ENCODE data around the gene CABLES1.

Gene CABLES1

GRCh38 chr18:23122334-23123229 lies 12.7 kb upstream of the CABLES1 start:
- TF ChIP-seq ZNF792 (tag by site-specific recombination; IDR thresholded peaks at IDR 0.05) = no peak
- TF ChIP-seq ZIC2 (tag by site-specific recombination; IDR thresholded peaks at IDR 0.05) = peak; percentile 67
- H3K27ac ChIP-seq (ENCODE audit: extremely low read depth, low read depth, low read length) = no peak overlapping the region
- ChIA-PET POLR2A (no interaction called here), CTCF (interaction anchor here (0.7 to 2.3 kb wide), 2 partner anchors 9 to 285 kb away, joined by 4 to 11 read pairs; no protein-coding TSS in a partner anchor)
- H3K4me3 ChIP-seq (ENCODE audit: low read depth, low read length) = no peak overlapping the region
- no peaks in the 10 kb centered on the region for H3K9me3 ChIP-seq (ENCODE audit: control insufficient read depth, insufficient read depth, low read depth, low read length)
- no peaks in the 10 kb centered on the region for H3K4me1 ChIP-seq (ENCODE audit: control insufficient read depth, insufficient read depth, low read length)
- no peaks in the 10 kb centered on the region for H3K36me3 ChIP-seq (ENCODE audit: control insufficient read depth in 2 of 2, insufficient read depth in 1 of 2, low read length in 2 of 2)

GRCh38 chr18:23126376-23127056 lies 8.8 kb upstream of the CABLES1 start:
- Histone ChIP-seq H3K36me3 (ENCODE audit: control insufficient read depth in 2 of 2, insufficient read depth in 1 of 2, low read length in 2 of 2) (no peaks in the 10 kb centered on the region), H3K4me1 (ENCODE audit: control insufficient read depth, insufficient read depth, low read length) (no peaks in the 10 kb centered on the region), H3K9me3 (ENCODE audit: control insufficient read depth, insufficient read depth, low read depth, low read length) (no peaks in the 10 kb centered on the region), H3K4me3 (ENCODE audit: low read depth, low read length) (no peak overlapping the region), H3K27ac (ENCODE audit: extremely low read depth, low read depth, low read length) (no peak overlapping the region)
- ChIA-PET CTCF (interaction anchor here (0.5 to 1.2 kb wide), 4 partner anchors 15 to 285 kb away, joined by 3 to 5 read pairs (median 4); no protein-coding TSS in a partner anchor), POLR2A (interaction anchor here (0.7 to 0.9 kb wide), 2 partner anchors 9 to 48 kb away, joined by 3 to 4 read pairs; partner anchors contain the start of gene CABLES1)
- peak; percentile 57 for TF ChIP-seq SP7 (tag by site-specific recombination; IDR thresholded peaks at IDR 0.05)
- TF ChIP-seq, protein P1, sequence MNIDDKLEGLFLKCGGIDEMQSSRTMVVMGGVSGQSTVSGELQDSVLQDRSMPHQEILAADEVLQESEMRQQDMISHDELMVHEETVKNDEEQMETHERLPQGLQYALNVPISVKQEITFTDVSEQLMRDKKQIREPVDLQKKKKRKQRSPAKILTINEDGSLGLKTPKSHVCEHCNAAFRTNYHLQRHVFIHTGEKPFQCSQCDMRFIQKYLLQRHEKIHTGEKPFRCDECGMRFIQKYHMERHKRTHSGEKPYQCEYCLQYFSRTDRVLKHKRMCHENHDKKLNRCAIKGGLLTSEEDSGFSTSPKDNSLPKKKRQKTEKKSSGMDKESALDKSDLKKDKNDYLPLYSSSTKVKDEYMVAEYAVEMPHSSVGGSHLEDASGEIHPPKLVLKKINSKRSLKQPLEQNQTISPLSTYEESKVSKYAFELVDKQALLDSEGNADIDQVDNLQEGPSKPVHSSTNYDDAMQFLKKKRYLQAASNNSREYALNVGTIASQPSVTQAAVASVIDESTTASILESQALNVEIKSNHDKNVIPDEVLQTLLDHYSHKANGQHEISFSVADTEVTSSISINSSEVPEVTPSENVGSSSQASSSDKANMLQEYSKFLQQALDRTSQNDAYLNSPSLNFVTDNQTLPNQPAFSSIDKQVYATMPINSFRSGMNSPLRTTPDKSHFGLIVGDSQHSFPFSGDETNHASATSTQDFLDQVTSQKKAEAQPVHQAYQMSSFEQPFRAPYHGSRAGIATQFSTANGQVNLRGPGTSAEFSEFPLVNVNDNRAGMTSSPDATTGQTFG (tag by site-specific recombination; IDR thresholded peaks at IDR 0.05; ENCODE audit: borderline replicate concordance) = no peak
- TF ChIP-seq HIC1 (tag by site-specific recombination; IDR thresholded peaks at IDR 0.05) = no peak
- no peak for TF ChIP-seq GFI1B (tag by site-specific recombination; IDR thresholded peaks at IDR 0.05)
- TF ChIP-seq ZNF423 (tag by site-specific recombination; IDR thresholded peaks at IDR 0.05) = no peak
- TF ChIP-seq KLF1 (tag by site-specific recombination; IDR thresholded peaks at IDR 0.05) = no peak
- TF ChIP-seq PRDM6 (tag by site-specific recombination; IDR thresholded peaks at IDR 0.05) = no peak
- no peak for TF ChIP-seq ZNF571 (tag by site-specific recombination; IDR thresholded peaks at IDR 0.05)
- TF ChIP-seq ZNF404 (tag by site-specific recombination; IDR thresholded peaks at IDR 0.05) = no peak
- TF ChIP-seq ZFHX2 (tag by site-specific recombination; conservative IDR thresholded peaks at IDR 0.05) = peak; percentile 46
- TF ChIP-seq ZNF174 (tag by site-specific recombination; IDR thresholded peaks at IDR 0.05) = no peak
- no peak for TF ChIP-seq KLF7 (tag by site-specific recombination; IDR thresholded peaks at IDR 0.05; ENCODE audit: borderline replicate concordance)
- TF ChIP-seq ZSCAN30 (tag by site-specific recombination; IDR thresholded peaks at IDR 0.05) = no peak
- TF ChIP-seq ZNF335 (tag by site-specific recombination; conservative IDR thresholded peaks at IDR 0.05) = peak; percentile 66
- TF ChIP-seq CTCF (tag by site-specific recombination; IDR thresholded peaks at IDR 0.05) = 0 out of 2 replicates have a peak, but pooled peaks have one; percentile 7
